C4-2B (cell line): ENCODE measurements around the gene CEBPE.

Experiments
- ZFX ChIP-seq: fragments of 450-650 bp; IDR thresholded peaks from 2 replicates; pipeline ENCODE4 v1.6.1; 2017
- TF ChIP-seq, protein P1 (sequence below): fragments of 450-650 bp; conservative IDR thresholded peaks from 2 replicates; pipeline ENCODE4 v1.5.1; 2017; ENCODE audit warnings: mild to moderate bottlenecking

DNA sequence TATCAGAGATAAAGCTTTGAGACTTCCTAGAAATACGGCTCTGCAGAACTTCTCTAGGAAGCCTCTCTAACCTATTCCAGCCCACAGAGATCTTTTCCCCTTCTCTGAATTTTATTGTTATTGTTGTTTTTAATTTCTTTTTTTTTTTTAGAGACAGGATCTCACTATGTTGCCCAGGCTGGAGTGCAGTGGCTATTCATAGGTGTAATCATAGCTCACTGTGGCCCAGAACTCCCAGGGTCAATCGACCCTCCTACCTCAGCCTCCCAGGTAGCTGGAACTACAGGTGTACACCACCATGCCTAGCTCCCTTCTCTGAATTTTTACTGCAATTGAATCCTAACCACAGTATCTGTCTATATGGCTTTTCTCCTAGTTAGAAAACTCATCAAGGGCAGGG is 44.8 kb upstream of the CEBPE start:
- TF ChIP-seq, protein P1, sequence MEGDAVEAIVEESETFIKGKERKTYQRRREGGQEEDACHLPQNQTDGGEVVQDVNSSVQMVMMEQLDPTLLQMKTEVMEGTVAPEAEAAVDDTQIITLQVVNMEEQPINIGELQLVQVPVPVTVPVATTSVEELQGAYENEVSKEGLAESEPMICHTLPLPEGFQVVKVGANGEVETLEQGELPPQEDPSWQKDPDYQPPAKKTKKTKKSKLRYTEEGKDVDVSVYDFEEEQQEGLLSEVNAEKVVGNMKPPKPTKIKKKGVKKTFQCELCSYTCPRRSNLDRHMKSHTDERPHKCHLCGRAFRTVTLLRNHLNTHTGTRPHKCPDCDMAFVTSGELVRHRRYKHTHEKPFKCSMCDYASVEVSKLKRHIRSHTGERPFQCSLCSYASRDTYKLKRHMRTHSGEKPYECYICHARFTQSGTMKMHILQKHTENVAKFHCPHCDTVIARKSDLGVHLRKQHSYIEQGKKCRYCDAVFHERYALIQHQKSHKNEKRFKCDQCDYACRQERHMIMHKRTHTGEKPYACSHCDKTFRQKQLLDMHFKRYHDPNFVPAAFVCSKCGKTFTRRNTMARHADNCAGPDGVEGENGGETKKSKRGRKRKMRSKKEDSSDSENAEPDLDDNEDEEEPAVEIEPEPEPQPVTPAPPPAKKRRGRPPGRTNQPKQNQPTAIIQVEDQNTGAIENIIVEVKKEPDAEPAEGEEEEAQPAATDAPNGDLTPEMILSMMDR: no peak
- no peak for TF ChIP-seq ZFX
